Measurements from ENCODE around the gene HOXB3. TPM values are rescaled to one million over a fixed set of nuclear protein-coding genes. Genes with fewer than 3 reads are reported as not detected.

The HOXB3 gene
- total RNA-seq, 4 donors from 2014 or later = 37.0 to 89.3 (median 65.4) TPM

DNA sequence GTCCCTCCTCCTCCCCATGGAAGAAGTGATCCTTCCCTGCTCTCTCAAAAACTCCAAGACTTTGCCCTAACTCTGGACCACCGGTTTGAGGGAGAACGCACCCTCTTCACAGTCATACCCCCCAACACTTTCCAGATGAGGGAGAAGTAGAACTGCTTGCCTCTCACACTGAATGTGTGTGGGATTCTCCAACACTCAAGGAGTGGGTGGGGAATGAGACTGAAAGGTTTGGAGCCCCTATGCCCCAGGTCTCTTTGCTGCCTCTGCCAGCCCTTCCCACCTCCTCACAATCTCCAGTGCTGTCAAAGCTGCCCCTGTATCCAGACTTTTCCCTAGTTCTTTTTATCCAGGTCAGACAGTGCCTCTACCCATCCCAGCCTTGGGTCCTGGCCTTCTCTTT, 23.3 kb downstream of the HOXB3 start:
- Histone ChIP-seq H3K27ac (peak overlapping the region in 3 of 4 donors; percentile 17 to 92 (median 79)), H3K36me3 (peaks cover 0 to 12% (median 0%) of the 10 kb centered on the region in 3 donors), H3K4me3 (no peak overlapping the region), H3K27me3 (no peaks in the 10 kb centered on the region), H3K4me1 (peaks cover 0 to 76% (median 2%) of the 10 kb centered on the region in 4 donors), H3K9me3 (no peaks in the 10 kb centered on the region)
- DNase-seq = no peak
- TF ChIP-seq, protein P1, sequence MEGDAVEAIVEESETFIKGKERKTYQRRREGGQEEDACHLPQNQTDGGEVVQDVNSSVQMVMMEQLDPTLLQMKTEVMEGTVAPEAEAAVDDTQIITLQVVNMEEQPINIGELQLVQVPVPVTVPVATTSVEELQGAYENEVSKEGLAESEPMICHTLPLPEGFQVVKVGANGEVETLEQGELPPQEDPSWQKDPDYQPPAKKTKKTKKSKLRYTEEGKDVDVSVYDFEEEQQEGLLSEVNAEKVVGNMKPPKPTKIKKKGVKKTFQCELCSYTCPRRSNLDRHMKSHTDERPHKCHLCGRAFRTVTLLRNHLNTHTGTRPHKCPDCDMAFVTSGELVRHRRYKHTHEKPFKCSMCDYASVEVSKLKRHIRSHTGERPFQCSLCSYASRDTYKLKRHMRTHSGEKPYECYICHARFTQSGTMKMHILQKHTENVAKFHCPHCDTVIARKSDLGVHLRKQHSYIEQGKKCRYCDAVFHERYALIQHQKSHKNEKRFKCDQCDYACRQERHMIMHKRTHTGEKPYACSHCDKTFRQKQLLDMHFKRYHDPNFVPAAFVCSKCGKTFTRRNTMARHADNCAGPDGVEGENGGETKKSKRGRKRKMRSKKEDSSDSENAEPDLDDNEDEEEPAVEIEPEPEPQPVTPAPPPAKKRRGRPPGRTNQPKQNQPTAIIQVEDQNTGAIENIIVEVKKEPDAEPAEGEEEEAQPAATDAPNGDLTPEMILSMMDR (IDR thresholded peaks at IDR 0.05) = no peak
- TF ChIP-seq POLR2A (IDR thresholded peaks at IDR 0.05) = no peak

DNA sequence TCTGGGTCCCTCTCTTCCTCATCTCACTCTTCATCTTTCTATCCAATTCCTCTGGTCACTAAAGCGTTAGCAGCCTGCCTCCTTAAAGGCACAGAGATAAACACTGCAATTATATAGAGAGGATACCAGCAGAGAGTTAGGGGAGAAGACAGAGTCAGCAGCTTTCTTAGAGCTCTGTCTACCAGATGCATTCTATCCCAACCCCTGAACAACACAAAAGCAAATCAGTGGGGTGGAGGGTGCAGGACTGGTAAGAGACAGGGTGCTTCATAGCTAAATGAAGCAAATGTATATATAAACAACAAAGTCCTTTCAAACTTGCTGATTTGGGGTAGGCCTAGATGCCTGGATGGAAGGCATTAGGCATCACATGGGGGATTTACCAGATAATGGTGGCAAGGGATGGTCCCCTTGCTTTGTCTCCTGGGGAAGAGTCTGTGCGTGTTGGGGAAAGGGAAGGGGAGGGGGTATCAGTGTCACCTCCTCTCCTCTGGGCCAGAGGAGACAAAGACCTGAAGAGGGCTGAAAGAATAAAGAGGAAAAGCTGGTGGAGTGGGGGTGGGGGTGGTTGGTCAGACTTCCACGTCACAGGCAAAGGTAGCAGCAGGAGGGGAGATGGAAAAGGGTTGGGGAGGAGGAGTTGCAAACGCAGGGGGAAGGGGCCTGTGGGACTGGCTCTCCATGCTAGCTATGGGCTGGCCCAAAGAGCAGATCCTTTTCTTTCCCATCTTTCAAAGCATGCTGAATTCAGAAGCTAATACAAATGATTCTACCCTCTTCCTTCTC, 23.9 kb downstream of the HOXB3 start:
- Histone ChIP-seq H3K4me1 (peaks cover 0 to 80% (median 2%) of the 10 kb centered on the region in 4 donors), H3K27ac (peak overlapping the region in 1 of 4 donors; percentile 79), H3K4me3 (no peak overlapping the region), H3K36me3 (peaks cover 0 to 7% (median 0%) of the 10 kb centered on the region in 3 donors), H3K27me3 (no peaks in the 10 kb centered on the region), H3K9me3 (no peaks in the 10 kb centered on the region)
- no peak for TF ChIP-seq POLR2A (IDR thresholded peaks at IDR 0.05)
- TF ChIP-seq, protein P1 (IDR thresholded peaks at IDR 0.05) = no peak
- DNase-seq = peak in 1 of 3 donors; percentile 11

DNA sequence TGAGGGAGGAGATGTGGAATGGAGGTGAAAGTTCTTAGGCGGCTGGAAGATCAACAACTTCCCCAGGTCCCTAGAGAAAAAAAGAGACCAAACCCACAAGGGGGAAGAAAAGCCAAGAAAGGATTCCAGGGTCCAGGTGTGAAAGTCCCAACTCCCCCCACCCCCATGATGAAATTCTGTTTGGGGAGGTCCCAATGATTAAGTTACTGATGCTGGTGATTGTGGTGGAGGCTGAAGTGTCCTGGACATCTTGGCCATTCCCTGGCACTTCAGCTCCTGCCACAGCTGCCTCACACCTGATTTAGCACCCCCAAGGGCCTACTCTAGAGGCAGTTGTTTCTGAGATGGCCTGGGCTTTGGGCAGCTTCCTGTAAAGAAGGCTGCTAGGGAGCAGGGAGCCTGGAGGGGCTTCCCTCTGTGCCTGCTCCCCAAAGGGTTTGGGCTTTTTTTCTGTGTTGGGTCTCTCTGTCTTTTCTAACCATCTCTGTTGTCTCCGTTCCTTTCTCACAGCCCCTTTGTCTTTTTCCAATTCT, 25.0 kb downstream of the HOXB3 start:
- DNase-seq = peak in 1 of 3 donors; percentile 11
- Histone ChIP-seq H3K27ac (peak overlapping the region in 2 of 4 donors; percentile 62 to 96), H3K27me3 (no peaks in the 10 kb centered on the region), H3K4me3 (peak overlapping the region in 1 of 4 donors; percentile 37), H3K9me3 (no peaks in the 10 kb centered on the region), H3K4me1 (peaks cover 0 to 87% (median 2%) of the 10 kb centered on the region in 4 donors), H3K36me3 (no peaks in the 10 kb centered on the region)
- TF ChIP-seq, protein P1 (IDR thresholded peaks at IDR 0.05) = no peak
- no peak for TF ChIP-seq POLR2A (IDR thresholded peaks at IDR 0.05)

DNA sequence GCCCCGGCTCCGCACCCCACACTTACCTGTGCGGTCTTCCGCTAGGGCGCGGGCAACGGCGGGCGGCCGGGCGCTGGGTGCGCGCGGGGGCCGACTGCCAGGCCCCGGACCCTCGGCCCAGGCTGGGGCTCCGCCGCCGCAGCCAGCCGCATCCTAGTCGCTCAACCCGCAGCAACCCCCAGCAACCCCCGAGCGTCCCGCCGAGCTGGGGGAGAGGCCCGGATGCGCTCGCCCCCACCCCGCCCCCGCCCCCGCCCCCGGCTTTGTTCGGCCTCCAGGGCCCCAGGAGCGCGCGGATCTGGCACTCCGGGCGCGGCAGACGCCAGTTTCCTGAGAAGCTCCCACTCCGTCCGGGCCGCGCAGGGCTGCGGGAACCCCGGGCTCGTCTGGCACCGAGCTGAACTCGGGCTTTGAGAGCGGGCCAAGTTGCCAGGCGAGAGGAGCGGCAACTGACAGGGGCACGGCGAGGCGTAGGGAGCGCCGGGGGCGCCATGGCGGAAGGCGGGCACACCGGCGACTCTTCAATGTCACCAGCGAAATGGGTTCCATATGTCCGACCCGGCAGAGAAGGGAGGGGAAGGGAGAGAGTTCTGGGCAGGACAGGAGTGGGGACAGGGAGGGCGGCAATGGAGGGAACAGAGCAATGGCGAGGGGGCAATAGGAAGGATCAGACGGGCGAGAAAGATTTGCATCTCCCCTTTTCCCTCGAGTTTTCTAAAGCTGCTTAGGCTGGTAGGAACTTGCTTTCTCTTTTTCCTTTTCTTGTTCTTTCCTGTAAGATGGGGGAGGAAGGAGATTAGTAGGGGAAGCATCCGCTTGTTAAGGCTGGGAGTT, 25.6 kb downstream of the HOXB3 start:
- no peak for TF ChIP-seq POLR2A (IDR thresholded peaks at IDR 0.05)
- TF ChIP-seq, protein P1 (IDR thresholded peaks at IDR 0.05) = no peak
- peak in 2 of 3 donors; percentile 46 to 47 for DNase-seq
- Histone ChIP-seq H3K4me1 (peaks cover 0 to 87% (median 2%) of the 10 kb centered on the region in 4 donors), H3K27me3 (no peaks in the 10 kb centered on the region), H3K9me3 (no peaks in the 10 kb centered on the region), H3K36me3 (no peaks in the 10 kb centered on the region), H3K4me3 (peak overlapping the region; percentile 8 to 43 (median 32)), H3K27ac (peak overlapping the region; percentile 43 to 96 (median 62))

DNA sequence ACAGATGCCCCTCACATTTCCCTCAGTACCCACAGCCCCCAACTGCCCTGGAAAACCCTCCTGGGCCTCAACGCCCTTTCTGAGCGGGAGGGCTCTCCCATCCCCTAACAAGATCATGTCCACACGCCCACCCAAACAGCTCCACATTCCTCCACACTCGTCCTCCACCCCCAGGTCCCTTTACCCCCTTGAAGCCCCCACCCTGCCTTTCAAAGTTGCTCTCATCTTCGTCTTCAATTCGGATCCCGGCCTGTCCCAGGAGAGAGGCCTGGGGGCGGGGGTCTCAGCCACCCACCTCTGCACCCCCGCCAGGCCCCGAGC, 26.2 kb downstream of the HOXB3 start:
- Histone ChIP-seq H3K4me3 (peak overlapping the region; percentile 8 to 43 (median 32)), H3K4me1 (peaks cover 0 to 89% (median 2%) of the 10 kb centered on the region in 4 donors), H3K9me3 (no peaks in the 10 kb centered on the region), H3K27me3 (no peaks in the 10 kb centered on the region), H3K27ac (peak overlapping the region; percentile 43 to 96 (median 62)), H3K36me3 (no peaks in the 10 kb centered on the region)
- TF ChIP-seq, protein P1 (IDR thresholded peaks at IDR 0.05) = no peak
- TF ChIP-seq POLR2A (IDR thresholded peaks at IDR 0.05) = no peak
- DNase-seq = peak in 1 of 3 donors; percentile 30

Measured in Peyer's patch (tissue), 4 donors.